MM.1S (cell line): ENCODE data around the gene HSD3B2.

Source experiments
- EZH2 ChIP-seq: fragments of 300-600 bp; sonication (generic); optimal IDR thresholded peaks from 2 replicates; pipeline ENCODE3; 2017; ENCODE audit warnings: low read depth, mild to moderate bottlenecking, antibody characterized with exemption, low read length, mixed read lengths
- EZH2phosphoT487 ChIP-seq: fragments of 300-600 bp; sonication (generic); IDR thresholded peaks from 2 replicates; pipeline ENCODE4 v1.6.1; 2018; ENCODE audit warnings: antibody characterized with exemption, low read length
- TF ChIP-seq, protein P1 (sequence below): fragments of 300-600 bp; sonication (generic); IDR thresholded peaks from 2 replicates; pipeline ENCODE4 v1.5.1; 2016; ENCODE audit warnings: antibody characterized with exemption, low read length, mixed read lengths

GRCh38 chr1:119448127-119448511 is 33.2 kb downstream of the HSD3B2 start:
- TF ChIP-seq, protein P1, sequence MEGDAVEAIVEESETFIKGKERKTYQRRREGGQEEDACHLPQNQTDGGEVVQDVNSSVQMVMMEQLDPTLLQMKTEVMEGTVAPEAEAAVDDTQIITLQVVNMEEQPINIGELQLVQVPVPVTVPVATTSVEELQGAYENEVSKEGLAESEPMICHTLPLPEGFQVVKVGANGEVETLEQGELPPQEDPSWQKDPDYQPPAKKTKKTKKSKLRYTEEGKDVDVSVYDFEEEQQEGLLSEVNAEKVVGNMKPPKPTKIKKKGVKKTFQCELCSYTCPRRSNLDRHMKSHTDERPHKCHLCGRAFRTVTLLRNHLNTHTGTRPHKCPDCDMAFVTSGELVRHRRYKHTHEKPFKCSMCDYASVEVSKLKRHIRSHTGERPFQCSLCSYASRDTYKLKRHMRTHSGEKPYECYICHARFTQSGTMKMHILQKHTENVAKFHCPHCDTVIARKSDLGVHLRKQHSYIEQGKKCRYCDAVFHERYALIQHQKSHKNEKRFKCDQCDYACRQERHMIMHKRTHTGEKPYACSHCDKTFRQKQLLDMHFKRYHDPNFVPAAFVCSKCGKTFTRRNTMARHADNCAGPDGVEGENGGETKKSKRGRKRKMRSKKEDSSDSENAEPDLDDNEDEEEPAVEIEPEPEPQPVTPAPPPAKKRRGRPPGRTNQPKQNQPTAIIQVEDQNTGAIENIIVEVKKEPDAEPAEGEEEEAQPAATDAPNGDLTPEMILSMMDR: no peak
- TF ChIP-seq EZH2 (no peak), EZH2phosphoT487 (no peak)
